ENCODE results near the gene YIPF2. TPM values are rescaled to one million over a fixed set of nuclear protein-coding genes. Genes with fewer than 3 reads are reported as not detected.

YIPF2 gene
- total RNA-seq, 1 donor from 2014 or later = 70.3 TPM

DNA sequence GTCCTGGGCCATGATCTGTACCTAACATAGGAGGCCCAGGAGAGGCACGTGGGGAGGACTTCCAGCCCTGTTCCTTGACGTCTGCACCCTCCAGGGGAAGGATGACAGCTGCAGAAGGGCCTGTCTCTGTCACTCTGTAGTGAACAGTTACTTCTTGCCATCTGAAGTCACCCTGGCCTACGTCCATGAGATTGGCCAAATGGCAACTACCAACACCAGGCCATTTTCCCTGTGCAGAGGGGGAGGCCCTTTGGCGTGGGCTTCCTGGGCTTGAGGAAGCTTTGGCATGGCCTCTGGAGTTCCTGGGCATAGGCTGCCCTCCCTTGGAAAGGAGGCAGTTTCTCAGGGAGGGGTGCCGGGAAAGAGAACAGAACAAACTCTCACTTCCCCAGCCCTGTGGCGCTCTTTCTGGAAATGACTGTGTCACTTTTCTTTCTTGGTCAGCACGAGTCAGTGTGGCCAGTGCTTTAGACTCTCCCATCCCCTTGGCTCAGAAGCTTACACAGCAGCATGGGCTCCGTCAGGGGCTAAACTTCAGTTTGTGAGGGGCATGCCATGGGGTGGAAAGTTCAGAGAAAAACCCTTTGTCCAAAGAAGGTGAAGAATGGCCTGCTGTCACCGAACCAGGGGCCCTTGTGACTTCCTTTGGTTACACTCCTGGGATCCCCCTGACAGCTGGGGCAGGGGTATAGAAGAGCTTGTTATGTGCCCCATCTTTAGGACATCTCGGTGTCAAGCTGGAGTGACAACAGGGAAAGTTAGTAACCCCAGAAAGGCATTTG lies 51.8 kb downstream of the YIPF2 start:
- DNase-seq (ENCODE audit: low spot score) = no peak

GRCh38 chr19:10874024-10874423 lies 54.4 kb downstream of the YIPF2 start:
- DNase-seq (ENCODE audit: low spot score) = no peak

GRCh38 chr19:10872546-10873107 lies 55.8 kb downstream of the YIPF2 start:
- DNase-seq (ENCODE audit: low spot score) = peak; percentile 43

Other genes with a start within 250 kb of the YIPF2 start
- 15.2 TPM for gene QTRT1, start 227.2 kb downstream of the YIPF2 start, total RNA-seq (ENCODE audit: insufficient read depth, low replicate concordance)
- gene DNM2, start 210.6 kb downstream of the YIPF2 start, total RNA-seq (ENCODE audit: insufficient read depth, low replicate concordance) = 62.8 TPM
- gene TMED1, start 92.4 kb downstream of the YIPF2 start, total RNA-seq (ENCODE audit: insufficient read depth, low replicate concordance) = 22.4 TPM
- 3.9 TPM for gene C19orf38, start 80.2 kb downstream of the YIPF2 start, total RNA-seq (ENCODE audit: insufficient read depth, low replicate concordance)
- gene CARM1, start 57.1 kb downstream of the YIPF2 start, total RNA-seq (ENCODE audit: insufficient read depth, low replicate concordance) = 17.8 TPM
- gene TIMM29, start 172 bp upstream of the YIPF2 start, total RNA-seq (ENCODE audit: insufficient read depth, low replicate concordance) = 32.5 TPM
- gene SMARCA4, start 32.4 kb upstream of the YIPF2 start, total RNA-seq (ENCODE audit: insufficient read depth, low replicate concordance) = 38.3 TPM
- 120 TPM for gene LDLR, start 160.8 kb upstream of the YIPF2 start, total RNA-seq (ENCODE audit: insufficient read depth, low replicate concordance)
- gene SPC24, start 227.1 kb upstream of the YIPF2 start, total RNA-seq (ENCODE audit: insufficient read depth, low replicate concordance) = 4.3 TPM

All from umbilical cord (tissue), 2 donors.